ENCODE measurements around the gene ZC3HAV1L.

DNA sequence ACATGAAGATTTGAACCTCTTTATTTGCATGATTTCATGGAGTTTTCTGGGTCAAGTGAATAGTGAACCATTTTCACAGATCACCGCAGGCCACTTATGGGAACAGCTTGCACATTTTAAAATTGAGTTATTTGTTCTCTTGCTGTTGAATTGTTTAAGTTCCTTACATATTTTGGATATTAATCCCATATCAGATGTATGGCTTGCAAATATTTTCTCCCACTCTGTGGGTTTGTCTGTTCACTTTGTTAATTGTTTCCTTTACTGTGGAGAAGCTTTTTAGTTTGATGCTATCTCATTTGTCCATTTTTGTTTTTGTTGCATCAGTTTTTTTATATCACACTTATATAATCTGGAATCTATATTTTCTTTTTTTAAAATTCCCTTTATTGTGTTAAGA lies 14.1 kb upstream of the ZC3HAV1L start:
- TF ChIP-seq POLR2A (IDR thresholded peaks at IDR 0.05) = no peak
- TF ChIP-seq, protein P1, sequence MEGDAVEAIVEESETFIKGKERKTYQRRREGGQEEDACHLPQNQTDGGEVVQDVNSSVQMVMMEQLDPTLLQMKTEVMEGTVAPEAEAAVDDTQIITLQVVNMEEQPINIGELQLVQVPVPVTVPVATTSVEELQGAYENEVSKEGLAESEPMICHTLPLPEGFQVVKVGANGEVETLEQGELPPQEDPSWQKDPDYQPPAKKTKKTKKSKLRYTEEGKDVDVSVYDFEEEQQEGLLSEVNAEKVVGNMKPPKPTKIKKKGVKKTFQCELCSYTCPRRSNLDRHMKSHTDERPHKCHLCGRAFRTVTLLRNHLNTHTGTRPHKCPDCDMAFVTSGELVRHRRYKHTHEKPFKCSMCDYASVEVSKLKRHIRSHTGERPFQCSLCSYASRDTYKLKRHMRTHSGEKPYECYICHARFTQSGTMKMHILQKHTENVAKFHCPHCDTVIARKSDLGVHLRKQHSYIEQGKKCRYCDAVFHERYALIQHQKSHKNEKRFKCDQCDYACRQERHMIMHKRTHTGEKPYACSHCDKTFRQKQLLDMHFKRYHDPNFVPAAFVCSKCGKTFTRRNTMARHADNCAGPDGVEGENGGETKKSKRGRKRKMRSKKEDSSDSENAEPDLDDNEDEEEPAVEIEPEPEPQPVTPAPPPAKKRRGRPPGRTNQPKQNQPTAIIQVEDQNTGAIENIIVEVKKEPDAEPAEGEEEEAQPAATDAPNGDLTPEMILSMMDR (IDR thresholded peaks at IDR 0.05) = no peak

Data from right lobe of liver (tissue), 4 donors.